ENCODE data around the gene RAB32. TPM values are rescaled to one million over a fixed set of nuclear protein-coding genes. Genes with fewer than 3 reads are reported as not detected.

RAB32 gene
- 16.7 and 17.7 TPM in 2 replicates for total RNA-seq (2014; rRNA removed; shearing (Covaris generic))

DNA sequence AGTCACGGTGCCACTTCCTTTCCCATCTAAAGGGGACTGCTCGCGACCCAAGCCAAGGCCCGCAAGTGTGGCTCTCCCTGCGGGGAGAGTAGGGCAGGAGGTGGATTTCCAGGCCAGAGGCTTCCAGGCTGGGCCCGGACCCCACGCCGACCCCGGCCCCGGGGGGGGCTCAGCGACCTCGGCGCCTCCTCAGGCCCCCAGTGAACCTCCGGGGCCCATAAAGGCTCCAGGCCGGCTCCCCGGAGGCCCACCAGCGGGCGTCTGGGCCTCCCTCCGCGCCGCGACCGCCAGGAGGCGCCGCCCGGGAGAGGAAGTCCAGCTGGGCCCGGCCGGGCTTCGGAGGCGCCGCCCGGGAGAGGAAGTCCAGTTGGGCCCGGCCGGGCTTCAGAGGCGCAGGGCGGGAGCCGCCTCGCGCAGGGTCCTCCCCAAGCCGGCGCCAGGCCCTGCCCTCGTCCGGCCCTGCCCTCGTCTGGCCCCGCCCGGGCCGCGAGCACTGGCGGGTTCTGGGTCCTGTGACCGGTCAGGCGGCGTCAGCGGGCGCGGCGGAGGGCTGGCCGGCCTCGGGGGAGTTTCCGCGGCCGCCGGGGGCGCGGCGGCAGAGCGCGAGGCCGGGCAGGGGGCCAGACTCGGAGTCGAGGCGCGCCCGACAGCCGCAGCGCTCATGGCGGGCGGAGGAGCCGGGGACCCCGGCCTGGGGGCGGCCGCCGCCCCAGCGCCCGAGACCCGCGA, at the start of gene RAB32:
RAB32 (plus strand) TSS at position 623 of the 729 bp plus-strand sequence; CDS start at position 662, 39 bp downstream.

GRCh38 chr6:146598772-146599405, 55.3 kb downstream of the RAB32 start, which contains the start of gene ADGB:
Gene ADGB (plus strand): TSS chr6:146598972. CDS start chr6:146599041, 69 bp downstream.

Other genes with a start within 250 kb of the RAB32 start
- not detected in 2 replicates for gene ADGB, start 55.1 kb downstream of the RAB32 start, total RNA-seq (2014; rRNA removed; shearing (Covaris generic))